ENCODE results near the gene PRKCH. TPM values are rescaled to one million over a fixed set of nuclear protein-coding genes. Genes with fewer than 3 reads are reported as not detected.

The PRKCH gene
- total and polyA plus RNA-seq, 2 of the 13 experiments (the other 11 are each of a cell fraction or from before 2014, with no cell fraction given) = 0.48 to 1.3 TPM

- peak; percentile 98 for TF ChIP-seq ZBTB33 (CRISPR knock-in tag; IDR thresholded peaks at IDR 0.05)
- TF ChIP-seq MED1 (CRISPR knock-in tag; IDR thresholded peaks at IDR 0.05) = no peak
- no peak for TF ChIP-seq ZBTB40 (IDR thresholded peaks at IDR 0.05)
- no peak for TF ChIP-seq ZBTB40 (CRISPR knock-in tag; IDR thresholded peaks at IDR 0.05)
- TF ChIP-seq ESRRA (CRISPR knock-in tag; IDR thresholded peaks at IDR 0.05; ENCODE audit: low read depth) = peak; percentile 6; the same call in 1 of the 2 replicates
- 0 out of 2 replicates have a peak, but pooled peaks have one; percentile 5 for TF ChIP-seq POGZ (CRISPR knock-in tag; IDR thresholded peaks at IDR 0.05)
- no peak for TF ChIP-seq GATAD1 (CRISPR knock-in tag; IDR thresholded peaks at IDR 0.05)
- 0 out of 2 replicates have a peak, but pooled peaks have one; percentile 7 for TF ChIP-seq ZNF878 (CRISPR knock-in tag; IDR thresholded peaks at IDR 0.05)
Measured at GRCh38 chr14:61527325-61528100, 206.1 kb downstream of the PRKCH start (continued).
